ENCODE measurements around the gene ACVR2A.

Gene ACVR2A

DNA sequence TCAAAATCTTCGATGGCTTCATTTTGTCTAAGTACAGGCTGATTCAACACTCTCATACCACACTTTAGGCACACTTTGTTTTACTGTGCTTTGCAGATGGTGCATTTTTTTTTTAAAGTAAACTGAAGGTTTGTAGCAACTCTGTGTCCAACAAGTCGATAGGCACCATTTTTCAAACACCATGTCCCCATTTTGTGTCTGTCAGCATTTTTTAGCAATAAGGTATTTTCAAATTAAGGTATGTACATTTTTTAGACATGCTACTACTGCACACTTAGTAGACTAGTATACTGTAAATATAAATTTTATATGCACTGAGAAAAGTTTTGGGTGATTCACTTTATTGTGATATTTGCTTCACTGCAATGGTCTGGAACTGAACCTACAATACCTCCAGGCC lies 131.3 kb downstream of the ACVR2A start:
- H3K4me3 ChIP-seq (ENCODE audit: low read depth, low read length) = no peak overlapping the region
- TF ChIP-seq, protein P1, sequence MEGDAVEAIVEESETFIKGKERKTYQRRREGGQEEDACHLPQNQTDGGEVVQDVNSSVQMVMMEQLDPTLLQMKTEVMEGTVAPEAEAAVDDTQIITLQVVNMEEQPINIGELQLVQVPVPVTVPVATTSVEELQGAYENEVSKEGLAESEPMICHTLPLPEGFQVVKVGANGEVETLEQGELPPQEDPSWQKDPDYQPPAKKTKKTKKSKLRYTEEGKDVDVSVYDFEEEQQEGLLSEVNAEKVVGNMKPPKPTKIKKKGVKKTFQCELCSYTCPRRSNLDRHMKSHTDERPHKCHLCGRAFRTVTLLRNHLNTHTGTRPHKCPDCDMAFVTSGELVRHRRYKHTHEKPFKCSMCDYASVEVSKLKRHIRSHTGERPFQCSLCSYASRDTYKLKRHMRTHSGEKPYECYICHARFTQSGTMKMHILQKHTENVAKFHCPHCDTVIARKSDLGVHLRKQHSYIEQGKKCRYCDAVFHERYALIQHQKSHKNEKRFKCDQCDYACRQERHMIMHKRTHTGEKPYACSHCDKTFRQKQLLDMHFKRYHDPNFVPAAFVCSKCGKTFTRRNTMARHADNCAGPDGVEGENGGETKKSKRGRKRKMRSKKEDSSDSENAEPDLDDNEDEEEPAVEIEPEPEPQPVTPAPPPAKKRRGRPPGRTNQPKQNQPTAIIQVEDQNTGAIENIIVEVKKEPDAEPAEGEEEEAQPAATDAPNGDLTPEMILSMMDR (IDR thresholded peaks at IDR 0.05; ENCODE audit: borderline replicate concordance, insufficient read depth, low read depth, low read length) = no peak

DNA sequence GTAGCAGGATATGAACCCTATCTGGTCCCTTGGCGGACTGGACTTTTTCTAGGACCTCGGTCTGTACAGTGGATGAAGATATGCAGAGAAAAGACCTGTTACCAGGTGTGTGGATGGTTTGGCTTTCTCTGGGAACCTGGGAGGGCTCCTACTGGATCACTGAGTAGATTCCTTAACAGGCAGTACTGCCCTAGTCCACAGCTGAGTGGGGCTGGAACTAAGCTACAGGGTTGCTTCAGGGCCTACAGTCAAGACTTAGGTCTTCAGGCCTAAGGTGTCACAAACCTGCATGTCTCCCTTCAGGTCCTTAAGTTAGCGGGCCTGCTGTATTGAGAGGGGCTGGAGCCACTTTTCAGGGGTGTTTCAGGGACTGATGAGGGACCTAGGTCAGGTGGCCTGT lies 132.8 kb downstream of the ACVR2A start:
- H3K4me3 ChIP-seq (ENCODE audit: low read depth, low read length) = no peak overlapping the region
- TF ChIP-seq, protein P1 (IDR thresholded peaks at IDR 0.05; ENCODE audit: borderline replicate concordance, insufficient read depth, low read depth, low read length) = no peak

Data from GM12875 (cell line).